ENCODE measurements around the gene TNPO3.

DNA sequence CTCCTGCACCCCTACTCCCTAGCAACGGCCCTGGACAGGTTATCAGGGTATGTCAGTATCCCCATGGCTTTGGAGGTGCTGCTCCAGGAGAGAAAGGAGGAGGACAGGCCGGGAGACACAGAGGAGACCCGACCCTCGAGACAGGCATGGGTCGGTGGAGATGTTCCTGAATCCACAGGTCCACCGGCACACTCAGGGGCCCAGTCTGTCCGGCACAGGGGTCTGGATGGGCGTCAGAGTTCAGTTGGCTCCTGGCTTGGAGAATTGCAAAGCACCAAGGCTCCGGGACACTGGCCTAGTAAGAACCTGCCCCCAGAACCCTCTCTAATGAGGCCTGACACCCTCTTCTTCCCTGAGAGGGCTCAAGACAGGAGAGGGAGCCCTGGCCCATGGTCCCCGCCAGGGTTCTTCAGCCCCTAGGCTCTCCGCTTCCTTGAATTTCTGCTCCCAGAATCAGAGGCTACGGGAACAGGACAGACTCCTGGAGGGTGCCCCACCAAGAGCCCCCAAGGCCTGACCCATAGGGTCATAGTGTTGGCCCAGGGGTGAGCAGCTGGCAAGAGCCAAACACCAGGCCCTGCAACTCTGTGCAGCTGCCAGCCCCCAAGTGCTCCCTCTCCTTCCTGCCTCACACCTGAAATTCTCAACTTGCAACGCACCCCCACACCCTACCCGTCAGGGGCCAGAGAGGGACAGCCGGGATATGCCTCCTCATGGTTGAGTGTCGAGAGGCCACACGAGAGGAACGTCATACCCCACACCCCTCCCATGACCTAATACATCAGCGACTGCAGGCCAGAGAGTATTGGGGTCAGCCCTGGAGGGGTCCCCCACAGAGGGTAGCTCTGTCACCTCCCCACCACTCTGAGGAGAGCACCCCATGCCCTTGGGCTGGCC, 122.7 kb downstream of the TNPO3 start:
- no peak for TF ChIP-seq CTCF (IDR thresholded peaks at IDR 0.05)
- no peak for TF ChIP-seq POLR2A (IDR thresholded peaks at IDR 0.05)

Data from right lobe of liver (tissue), 4 donors.